Smooth muscle cell of the umbilical artery (primary cell): Measurements from ENCODE around the gene ZNF616. TPM values are rescaled to one million over a fixed set of nuclear protein-coding genes. Genes with fewer than 3 reads are reported as not detected.

Source experiments
- total RNA-seq: library from RNA; depleted of rRNA; stranded (reverse); fragments of >200 nt; gene quantifications from 2 replicates; pipeline ENCODE4 v1.2.3, GENCODE V29; 2014

Gene ZNF616
- total RNA-seq = 17.9 and 18.1 TPM in 2 replicates

DNA sequence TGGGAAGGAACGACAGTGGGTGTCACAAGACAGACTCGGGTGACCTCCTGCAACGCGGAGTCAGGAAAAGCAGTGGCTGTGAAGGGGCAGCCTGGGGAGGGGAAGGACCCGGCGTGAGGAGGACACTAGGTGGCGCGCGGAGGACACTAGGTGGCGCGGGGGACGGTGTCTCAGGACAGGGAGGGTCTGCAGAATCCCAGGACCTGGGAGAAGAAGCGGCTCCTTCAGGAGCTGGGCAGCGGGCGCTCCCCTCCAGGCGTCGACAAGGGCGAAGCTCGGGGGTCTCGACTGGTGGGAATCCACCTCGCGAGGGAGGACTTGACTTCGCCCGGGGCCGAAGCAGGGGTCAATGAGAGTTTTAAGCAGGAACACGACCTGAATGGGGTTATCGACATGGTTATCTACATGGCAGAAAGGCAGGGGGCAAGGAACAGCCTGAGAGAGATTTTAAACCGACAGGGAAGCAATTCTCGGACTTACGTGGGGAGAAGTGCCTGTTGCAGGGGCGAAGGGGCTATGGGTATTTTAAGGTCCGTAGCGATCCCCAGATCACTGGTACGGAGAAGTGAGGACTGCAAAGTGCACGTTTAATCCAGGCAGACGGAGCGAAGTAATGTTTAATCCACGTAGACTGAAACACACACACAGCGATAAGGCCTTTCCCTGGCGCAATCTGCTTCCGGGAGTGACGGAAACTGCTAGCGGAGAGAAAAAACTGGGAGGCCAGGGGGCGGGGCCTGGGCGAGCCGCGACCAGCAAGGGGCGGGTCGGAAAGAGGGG, at the start of gene ZNF616:
Gene ZNF616, minus strand, starts transcription at position 687 of the 780 bp plus-strand sequence. CDS start 9,426 bp downstream, outside the sequence.

DNA sequence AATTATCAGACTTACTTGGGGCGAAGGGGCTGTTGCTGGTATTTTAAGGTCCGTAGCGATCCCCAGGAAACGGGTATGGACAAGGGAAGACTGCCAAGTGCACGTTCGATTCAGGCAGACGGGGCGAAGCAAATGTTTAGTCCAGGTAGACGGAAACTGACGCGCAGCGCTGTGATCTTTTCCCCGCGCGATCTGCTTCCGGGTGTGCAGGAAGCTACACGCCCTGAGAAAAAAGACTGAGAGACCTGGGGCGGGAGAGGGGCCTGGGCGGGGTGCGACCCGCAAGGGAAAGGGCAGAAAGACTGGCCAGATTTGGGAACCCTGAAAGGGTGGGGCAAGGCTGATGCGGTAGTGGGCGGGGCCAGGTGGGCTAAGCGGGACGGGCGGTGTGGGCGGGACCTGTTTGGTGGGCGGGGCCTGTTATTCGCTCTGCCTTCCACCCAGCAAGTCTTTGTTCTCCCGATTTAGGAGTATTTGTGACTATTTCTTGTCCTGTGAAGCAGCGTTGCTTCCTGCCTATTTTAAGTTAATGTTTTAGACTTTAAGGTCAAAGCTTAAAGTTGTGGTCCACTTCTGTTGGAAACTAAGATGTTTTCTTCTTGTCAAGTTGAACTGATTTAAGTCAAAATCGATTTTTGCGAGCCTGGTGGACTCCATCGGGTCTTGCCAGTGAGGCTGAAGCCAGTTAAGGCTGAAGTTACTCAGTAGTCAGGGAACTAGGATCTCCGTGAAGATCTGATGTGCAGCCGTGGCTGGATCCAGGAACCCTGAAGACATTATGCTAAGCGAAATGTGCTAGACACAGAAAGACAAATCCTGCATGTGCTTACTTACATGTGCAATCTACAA, 31.8 kb upstream of the ZNF616 start, which contains the start of gene ZNF836:
Gene ZNF836, minus strand, starts transcription at position 301 of the 849 bp plus-strand sequence. CDS start 3,549 bp downstream, outside the sequence.

GRCh38 chr19:52095172-52096014, 44.3 kb downstream of the ZNF616 start, which contains the start of gene ZNF841:
Gene ZNF841, minus strand, starts transcription at chr19:52095765. Its CDS starts 10,964 bp downstream, at chr19:52084801.

Other genes with a start within 250 kb of the ZNF616 start
- 8.9 and 9.7 TPM in 2 replicates for gene ZNF649, start 234.9 kb downstream of the ZNF616 start, total RNA-seq
- gene ZNF613, start 212.5 kb downstream of the ZNF616 start, total RNA-seq = 8.0 and 8.4 TPM in 2 replicates
- 7.7 and 8.3 TPM in 2 replicates for gene ZNF350, start 153.1 kb downstream of the ZNF616 start, total RNA-seq
- gene ZNF615, start 131.7 kb downstream of the ZNF616 start, total RNA-seq = 12.5 and 13.3 TPM in 2 replicates
- 10.1 and 11.5 TPM in 2 replicates for gene ZNF614, start 111.6 kb downstream of the ZNF616 start, total RNA-seq
- 14.0 and 21.8 TPM in 2 replicates for gene ZNF432, start 91.1 kb downstream of the ZNF616 start, total RNA-seq
- 31.5 and 40.3 TPM in 2 replicates for gene ZNF841, start 44.2 kb downstream of the ZNF616 start, total RNA-seq
- gene ZNF836, start 31.7 kb upstream of the ZNF616 start, total RNA-seq = 4.7 and 5.6 TPM in 2 replicates
- 85.8 and 266 TPM in 2 replicates for gene PPP2R1A, start 50.1 kb upstream of the ZNF616 start, total RNA-seq
- 11.6 and 20.6 TPM in 2 replicates for gene ZNF766, start 129.6 kb upstream of the ZNF616 start, total RNA-seq
- gene ZNF480, start 157.2 kb upstream of the ZNF616 start, total RNA-seq = 2.7 and 4.1 TPM in 2 replicates
- 3.3 and 4.5 TPM in 2 replicates for gene ZNF610, start 196.3 kb upstream of the ZNF616 start, total RNA-seq
- gene ZNF880, start 230.0 kb upstream of the ZNF616 start, total RNA-seq = 22.9 and 32.4 TPM in 2 replicates